Measurements from ENCODE around the gene MFSD11.

MFSD11 gene

GRCh38 chr17:76737676-76738467 is at the start of gene MFSD11:
TSS of gene MFSD11 (plus strand) at chr17:76738119. CDS start at chr17:76738353, 234 bp downstream.
- peak within 1 kb of the TSS; percentile 87 for H3K4me3 ChIP-seq (ENCODE audit: low read depth, low read length)
- no peak for TF ChIP-seq CTCF (IDR thresholded peaks at IDR 0.05; ENCODE audit: insufficient read depth, low read depth, low read length, missing control alignments)
- peak; percentile 96 for DNase-seq (ENCODE audit: low read depth)

GRCh38 chr17:76688165-76688622 is 49.7 kb upstream of the MFSD11 start:
- no peak for TF ChIP-seq CTCF (IDR thresholded peaks at IDR 0.05; ENCODE audit: insufficient read depth, low read depth, low read length, missing control alignments)
- H3K4me3 ChIP-seq (ENCODE audit: low read depth, low read length), result no peak overlapping the region
- DNase-seq (ENCODE audit: low read depth), result no peak

- no peak for TF ChIP-seq CTCF (IDR thresholded peaks at IDR 0.05; ENCODE audit: insufficient read depth, low read depth, low read length, missing control alignments)
- DNase-seq (ENCODE audit: low read depth), result no peak
- no peak overlapping the region for H3K4me3 ChIP-seq (ENCODE audit: low read depth, low read length)
Measured at GRCh38 chr17:76689859-76690258, 48.1 kb upstream of the MFSD11 start.

- H3K4me3 ChIP-seq (ENCODE audit: low read depth, low read length), result no peak overlapping the region
- DNase-seq (ENCODE audit: low read depth), result no peak
- TF ChIP-seq CTCF (IDR thresholded peaks at IDR 0.05; ENCODE audit: insufficient read depth, low read depth, low read length, missing control alignments), result no peak
Measured at GRCh38 chr17:76690596-76691280, 47.2 kb upstream of the MFSD11 start.

- no peak for DNase-seq (ENCODE audit: low read depth)
- no peak for TF ChIP-seq CTCF (IDR thresholded peaks at IDR 0.05; ENCODE audit: insufficient read depth, low read depth, low read length, missing control alignments)
- no peak overlapping the region for H3K4me3 ChIP-seq (ENCODE audit: low read depth, low read length)
Measured at GRCh38 chr17:76691379-76692191, 46.3 kb upstream of the MFSD11 start.

GRCh38 chr17:76695059-76695831 is 42.7 kb upstream of the MFSD11 start:
- H3K4me3 ChIP-seq (ENCODE audit: low read depth, low read length), result no peak overlapping the region
- TF ChIP-seq CTCF (IDR thresholded peaks at IDR 0.05; ENCODE audit: insufficient read depth, low read depth, low read length, missing control alignments), result no peak
- no peak for DNase-seq (ENCODE audit: low read depth)

All from GM12865 (cell line).